GM12873 (cell line): ENCODE measurements around the gene EPYC.

ENCODE experiments used
- CTCF ChIP-seq: IDR thresholded peaks from 2 replicates; pipeline ENCODE4 v1.5.1; 2012; ENCODE audit warnings: low read depth, mild to moderate bottlenecking, moderate library complexity, low read length, control low read depth; ENCODE audit not compliant: insufficient read depth; ENCODE audit errors: missing control alignments

The EPYC gene

GRCh38 chr12:91007531-91008290 is 2.9 kb upstream of the EPYC start:
- TF ChIP-seq CTCF = no peak

GRCh38 chr12:91003737-91004136 is 1.0 kb downstream of the EPYC start:
- no peak for TF ChIP-seq CTCF

GRCh38 chr12:91001306-91001705 is 3.5 kb downstream of the EPYC start:
- TF ChIP-seq CTCF = no peak

- no peak for TF ChIP-seq CTCF
These were observed 4.8 kb downstream of the EPYC start for GRCh38 chr12:90999966-91000365.

GRCh38 chr12:90999527-90999926 is 5.2 kb downstream of the EPYC start:
- no peak for TF ChIP-seq CTCF

- TF ChIP-seq CTCF = no peak
These were observed 9.8 kb downstream of the EPYC start for GRCh38 chr12:90995010-90995409.

- TF ChIP-seq CTCF = no peak
These were observed 12.8 kb downstream of the EPYC start for GRCh38 chr12:90991952-90992465.
